Stimulated activated CD4-positive, alpha-beta T cell treated with anti-CD3 and anti-CD28 coated beads, Interleukin-12 subunit alpha, Interleukin-12 subunit beta, amount 100 ng/mL, for 24 hours (primary cell): ENCODE results near the gene ARL6IP5.

ENCODE experiments used
- DNase-seq, 2 experiments: peaks; one replicate each; pipeline ENCODE4 v3.0.0-alpha.2; 2020; ENCODE audit warnings: low read depth in 2 of 2

ARL6IP5 gene

DNA sequence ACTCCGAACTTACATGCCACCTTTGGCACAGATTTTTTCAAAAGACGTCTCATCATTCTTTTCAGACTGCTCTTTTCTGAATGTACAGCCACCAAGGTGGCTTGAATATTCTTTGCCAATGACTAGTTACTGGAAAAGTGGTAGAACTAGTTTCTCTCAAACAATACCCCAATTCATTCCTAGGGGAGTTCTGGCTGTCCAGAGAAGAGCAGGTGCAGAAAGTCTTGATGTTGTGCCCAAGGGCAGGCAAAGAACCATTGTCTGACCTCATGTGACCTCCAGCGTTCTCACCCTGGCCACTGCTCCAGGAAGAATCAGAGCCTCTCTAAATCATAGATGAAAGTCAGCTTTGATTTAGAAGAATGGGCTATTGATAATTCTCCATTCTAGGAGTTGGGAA, 32.2 kb downstream of the ARL6IP5 start:
- DNase-seq: no peak

DNA sequence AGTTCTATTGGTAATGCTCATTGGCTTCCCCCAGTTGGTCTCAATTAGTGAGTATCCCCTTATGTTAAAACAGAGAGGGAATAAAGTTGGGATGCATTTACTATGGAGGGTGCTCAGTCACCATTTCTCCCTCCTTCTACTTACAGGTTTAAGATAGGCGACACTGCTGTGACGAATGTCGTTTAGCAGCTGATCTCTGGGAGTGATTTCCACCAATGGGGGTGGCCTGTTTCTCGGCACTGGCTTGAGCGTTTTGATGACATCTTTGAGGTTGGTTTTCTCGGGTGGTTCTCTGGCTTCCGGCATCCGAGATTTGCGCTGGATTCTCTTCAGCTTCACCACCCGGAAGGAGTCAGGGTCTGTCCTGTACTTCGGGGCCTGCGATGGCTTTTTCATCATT, 33.8 kb downstream of the ARL6IP5 start:
- no peak for DNase-seq

DNA sequence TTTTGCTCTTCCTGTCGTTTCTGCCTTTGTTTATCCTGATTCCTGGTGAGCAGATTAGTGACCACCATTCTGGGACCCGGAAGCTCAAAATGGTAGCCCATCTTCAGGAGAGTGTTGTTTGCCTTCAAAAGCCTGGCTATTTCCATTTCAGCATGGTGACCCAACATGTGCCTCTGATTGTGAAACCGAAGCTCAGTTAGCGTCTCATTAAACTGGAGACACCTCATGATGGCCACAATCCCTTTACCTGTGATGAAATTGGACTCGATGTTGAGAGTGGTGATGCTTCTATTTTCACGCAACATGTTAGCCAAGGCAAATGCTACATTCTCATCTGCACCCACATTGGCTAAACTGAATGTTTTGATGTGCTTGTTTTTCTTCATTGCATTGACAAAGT, 34.4 kb downstream of the ARL6IP5 start:
- no peak for DNase-seq

DNA sequence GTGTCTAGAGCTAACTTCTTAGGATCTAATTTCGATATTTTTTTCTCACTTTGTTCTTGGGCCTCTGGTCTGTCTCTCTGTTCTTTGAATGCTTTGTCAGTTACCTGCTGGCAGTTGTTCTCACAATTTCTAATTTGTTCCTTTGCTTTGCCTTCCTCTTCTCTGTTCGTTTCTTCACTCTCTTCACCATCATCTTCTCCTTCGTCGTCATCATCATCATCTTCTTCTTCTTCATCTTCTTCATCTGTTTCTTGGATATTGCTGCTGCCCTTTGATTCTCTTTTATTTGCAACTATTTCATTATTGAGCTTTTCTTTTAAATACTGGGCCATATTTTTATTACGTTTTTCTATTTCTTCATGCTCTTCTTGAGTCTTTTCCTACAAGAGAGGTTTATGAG, 34.9 kb downstream of the ARL6IP5 start:
- no peak for DNase-seq

DNA sequence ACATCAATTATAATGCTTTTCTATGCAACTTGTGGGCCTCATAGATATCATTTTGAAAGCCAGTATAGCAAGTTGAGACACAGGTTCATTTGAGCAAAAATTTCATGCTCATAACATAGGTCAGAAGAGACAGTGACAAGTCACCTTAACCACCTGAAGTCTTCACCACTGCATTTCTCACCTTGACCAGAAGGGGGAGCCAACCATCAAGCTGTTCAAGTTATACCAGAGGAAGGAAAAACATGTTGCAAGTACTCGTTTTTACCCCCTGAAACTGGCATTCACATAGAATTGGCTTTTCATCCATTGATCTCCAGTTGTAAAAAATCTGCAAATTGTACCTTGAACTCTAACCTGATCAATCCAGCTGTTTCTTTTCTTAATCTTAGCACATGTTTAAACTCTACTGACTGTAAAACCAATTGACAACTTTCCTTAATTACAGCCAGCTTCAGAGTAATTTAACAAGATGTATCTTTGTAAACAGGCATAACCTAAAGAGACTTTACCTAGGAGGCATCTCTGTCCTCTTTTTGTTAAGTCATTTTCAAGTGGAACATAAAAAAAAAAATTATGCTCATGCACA, 36.2 kb downstream of the ARL6IP5 start:
- peak; percentile 63 to 81 for DNase-seq

DNA sequence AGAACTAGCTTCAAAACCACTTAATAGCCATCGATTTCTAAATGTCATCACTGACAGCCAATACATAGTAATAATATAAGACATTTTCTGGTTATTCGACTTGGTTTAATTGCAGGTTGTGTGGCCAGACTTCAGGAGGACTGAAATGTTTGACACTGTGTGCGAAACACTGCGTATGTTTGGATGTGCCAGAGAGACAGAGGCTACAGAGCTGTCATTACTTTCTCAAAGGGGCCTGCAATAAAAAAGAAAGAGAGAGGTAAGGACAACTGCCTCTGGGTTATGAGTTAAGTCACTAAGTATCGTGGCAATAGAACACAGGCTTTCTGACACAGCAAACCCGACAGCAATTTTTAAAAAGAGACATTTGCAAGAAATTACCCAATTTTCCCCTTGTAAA, 36.8 kb downstream of the ARL6IP5 start:
- DNase-seq: no peak

DNA sequence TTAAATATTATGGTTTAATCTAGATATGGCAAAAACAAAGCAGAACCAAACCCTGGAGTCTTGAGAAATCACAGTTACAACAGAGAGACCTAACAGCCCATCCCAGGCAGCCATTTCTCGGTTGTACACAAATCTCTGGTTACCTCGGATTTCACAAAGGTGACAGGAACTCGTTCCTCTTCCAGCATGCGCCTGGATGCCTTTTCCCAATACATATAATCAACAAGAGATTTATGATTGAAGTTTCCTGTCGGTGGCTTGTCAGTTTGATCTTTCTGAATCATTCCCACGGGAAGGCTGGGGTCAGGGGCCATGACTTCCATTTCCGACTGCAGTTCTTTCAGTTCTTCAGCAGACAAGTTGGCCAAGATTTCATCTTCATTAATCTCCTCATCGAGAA, 37.2 kb downstream of the ARL6IP5 start:
- DNase-seq: no peak

DNA sequence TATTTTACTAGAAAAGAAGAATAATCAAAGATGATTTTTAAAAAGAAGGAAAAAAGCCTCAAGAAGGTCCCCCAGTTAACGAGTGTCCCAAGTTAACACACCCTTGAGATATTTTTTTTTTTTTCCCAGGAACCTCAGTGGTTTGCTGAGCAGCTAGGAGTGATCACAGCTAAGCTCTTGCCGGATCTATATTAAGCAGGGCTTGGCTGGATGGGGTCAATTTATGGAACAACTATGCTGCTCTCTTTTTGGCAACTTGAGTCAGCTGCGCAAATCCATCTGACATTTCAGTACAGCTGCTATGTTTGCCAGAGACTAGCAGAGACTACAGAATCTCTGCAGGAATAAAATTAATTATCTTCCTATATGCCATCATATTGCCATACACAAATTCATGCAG, 37.7 kb downstream of the ARL6IP5 start, which contains the start of gene LMOD3:
Gene LMOD3 (minus strand): TSS at position 193 of the 400 bp plus-strand sequence. CDS start 209 bp downstream, outside the sequence.
- DNase-seq: no peak

DNA sequence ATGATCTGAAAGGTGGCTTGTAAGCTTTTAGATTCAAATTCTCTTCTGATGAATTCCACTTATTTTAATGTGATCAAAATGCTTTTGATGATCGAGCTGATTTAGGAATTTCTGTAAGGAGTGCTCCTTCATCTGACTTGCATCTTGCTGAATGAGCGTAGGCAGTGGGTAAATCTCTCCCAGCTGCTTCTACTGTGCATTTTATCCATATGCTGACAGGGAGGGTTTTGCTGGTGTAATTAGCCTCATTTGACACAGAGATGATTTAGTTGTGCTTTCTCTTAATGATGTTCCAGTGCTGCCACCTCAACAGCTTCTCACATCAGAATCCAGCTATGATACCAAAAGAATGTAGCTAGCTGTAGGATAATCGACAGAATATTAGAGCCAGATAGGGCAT, 41.5 kb downstream of the ARL6IP5 start:
- DNase-seq: no peak

DNA sequence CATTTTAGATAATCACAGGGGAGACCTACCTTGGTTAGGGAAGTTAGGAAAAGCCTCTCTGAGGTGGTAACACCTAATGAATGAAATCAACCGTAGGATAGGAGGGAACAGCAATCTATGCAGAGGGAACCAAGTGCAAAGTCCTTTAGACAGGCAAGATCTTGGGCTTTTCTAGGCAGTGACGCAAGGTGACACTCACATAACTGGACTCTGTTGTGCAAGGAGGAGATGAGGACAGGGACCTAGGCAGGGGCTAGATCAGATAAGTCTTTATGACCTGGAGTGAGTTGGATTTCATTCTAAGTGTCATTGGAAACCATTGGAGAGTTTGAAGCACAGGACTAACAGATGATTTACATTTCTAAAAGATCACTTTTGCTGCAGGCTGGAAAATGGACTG, 42.3 kb downstream of the ARL6IP5 start:
- DNase-seq: no peak

DNA sequence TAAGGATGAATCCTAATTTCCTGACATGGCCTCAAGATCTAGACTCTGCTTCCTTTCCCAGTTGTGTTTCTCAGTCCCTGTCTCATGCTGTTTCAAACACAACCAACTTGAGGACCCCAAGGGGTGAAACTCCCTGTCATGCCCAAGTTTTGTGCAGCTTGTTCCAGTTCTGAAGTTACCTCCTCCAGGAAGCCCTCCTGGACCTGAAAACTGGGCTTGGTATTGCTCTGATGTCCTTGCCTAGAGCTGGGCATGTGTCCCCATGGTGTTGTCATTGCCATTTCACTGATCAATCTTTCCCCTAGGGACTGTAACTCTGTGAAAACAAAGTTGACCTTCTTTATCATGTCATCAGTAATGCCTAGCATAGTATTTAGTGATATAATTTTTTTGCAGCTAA, 43.8 kb downstream of the ARL6IP5 start:
- DNase-seq: no peak

DNA sequence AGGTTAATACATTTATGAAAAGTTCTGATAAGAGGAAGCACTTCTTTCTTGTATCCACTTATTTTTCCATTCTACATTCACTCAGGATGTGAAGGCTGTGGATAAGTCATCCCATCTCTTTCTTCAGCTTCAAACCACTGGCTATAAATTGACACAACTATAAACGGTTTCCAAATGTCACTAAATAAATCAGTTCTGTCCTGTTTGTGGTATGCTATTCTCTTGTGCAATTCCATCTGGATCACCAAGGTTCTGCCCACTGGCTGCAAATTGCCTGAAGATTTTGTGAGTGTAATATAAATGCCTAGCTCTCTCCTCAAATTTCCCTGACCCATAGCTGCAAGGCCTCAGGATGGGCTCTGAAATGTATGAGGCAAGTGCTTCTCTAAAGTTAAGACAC, 44.8 kb downstream of the ARL6IP5 start:
- DNase-seq: no peak

DNA sequence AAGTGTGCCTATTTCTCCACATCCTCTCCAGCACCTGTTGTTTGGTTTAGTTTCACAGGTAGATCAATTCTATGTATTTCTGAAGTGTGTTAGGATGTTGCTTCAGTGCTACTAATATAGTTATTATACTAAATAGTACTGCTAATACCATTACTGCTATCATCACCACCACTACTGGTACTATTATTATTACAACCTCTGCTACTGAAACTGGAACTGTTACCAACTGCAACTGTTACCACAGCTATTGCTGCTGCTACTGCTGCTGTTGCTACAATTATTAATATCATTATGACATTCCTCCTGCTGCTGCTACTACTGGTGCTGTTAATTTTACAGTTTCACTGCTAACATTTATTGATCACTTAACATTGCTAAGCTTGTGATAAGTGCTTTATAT, 46.0 kb downstream of the ARL6IP5 start:
- no peak for DNase-seq

DNA sequence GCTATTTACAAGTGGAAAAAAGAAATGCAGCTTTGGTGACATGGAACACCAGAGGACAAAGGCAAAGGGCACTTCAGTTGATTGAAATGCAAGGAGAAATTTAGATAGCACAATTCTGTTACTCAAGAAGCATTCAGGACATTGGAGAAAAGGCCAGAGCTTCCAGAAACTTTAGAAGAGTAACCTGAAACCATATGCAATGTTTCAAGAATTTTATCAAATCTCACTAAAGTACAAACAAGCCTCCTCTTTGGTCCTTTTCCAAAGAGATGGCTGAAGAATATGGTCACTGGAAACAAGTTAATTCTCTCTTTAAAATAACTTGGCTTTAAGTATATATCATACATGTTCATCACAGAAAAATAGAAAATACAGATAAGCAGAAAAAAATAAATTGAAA, 52.3 kb downstream of the ARL6IP5 start:
- DNase-seq: no peak

DNA sequence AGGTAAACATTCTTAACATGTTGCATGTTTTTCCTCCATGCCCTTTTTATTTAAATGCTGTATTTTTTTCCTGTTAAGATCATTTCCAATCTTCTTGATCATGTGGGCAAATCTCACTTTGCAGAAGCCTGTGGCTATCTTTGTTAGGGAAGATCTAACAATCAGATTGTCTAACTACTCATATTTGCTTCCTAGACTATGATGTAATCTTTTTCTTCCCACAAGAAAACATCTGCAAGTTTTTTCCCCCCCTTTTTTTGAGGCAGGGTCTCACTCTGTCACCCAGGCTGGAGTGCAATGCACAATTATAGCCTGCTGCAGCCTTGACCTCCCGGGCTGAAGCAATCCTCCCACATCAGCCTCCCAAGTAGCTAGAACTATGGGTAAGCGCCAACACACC, 52.7 kb downstream of the ARL6IP5 start:
- no peak for DNase-seq

DNA sequence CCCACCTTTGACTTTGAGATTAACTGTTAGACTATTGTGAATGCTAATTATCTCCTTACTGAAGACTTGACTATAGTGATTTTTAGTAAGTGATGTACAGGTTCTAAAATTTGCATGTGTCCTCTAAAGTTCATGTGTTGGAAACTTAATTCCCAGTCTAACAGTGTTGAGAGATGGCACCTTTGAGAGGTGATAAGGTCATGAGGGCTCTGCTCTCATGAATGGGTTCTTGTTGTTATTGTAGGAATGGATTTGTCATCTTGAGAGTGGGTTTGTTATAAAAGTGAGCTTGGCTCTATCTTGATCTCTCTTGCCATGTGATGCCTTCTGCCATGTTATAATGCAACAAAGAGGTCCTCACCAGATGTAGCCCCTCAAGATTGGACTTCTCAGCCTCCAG, 56.6 kb downstream of the ARL6IP5 start:
- no peak for DNase-seq

DNA sequence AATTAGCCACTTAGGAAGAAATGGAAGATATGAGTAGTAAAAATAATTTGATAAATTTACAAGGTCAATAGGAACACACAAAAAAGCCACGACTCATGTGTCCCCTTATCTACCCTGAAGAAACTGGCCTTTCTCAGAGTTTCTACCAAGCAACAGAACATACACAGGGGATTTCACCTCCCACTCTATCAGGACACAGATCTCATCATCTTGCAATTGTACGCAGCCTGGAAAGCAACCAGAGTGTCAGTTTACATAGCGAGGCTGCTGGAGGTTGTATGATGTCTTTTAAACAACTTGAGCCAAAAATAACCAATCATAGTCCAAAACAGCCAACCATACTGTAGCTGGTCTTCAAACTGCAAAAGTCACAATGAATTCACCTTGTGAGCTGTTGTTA, 57.4 kb downstream of the ARL6IP5 start:
- DNase-seq: no peak

DNA sequence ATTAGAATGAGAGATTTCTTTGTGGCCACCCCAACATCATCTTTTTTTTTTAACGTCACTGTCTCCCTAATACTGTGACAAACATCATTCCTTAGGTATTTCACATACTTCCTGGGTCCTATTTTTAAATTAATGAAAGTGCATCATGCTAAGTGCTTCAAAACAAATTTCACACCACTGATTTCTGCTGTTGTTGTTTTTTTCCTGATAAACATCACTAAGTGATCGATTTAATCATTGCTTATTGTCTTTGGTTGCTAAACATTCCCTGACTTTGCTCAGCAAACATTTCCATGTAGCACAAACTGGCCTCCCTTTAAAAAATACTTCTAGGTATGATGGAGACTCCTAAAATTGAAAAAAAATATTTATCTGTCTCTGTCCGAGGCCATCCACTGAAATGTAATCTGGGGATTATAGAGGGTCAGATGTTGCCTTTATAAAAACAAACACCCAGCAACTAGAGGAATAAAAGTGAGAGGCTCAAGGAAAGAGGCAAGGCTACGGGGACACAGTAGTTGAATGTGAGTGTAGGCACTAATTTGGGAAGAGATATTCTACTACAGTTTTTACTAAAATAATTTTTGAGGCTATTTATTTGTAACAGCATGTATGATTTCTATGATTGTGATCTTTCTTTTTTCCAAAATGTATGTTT, 58.2 kb downstream of the ARL6IP5 start:
- DNase-seq: no peak

DNA sequence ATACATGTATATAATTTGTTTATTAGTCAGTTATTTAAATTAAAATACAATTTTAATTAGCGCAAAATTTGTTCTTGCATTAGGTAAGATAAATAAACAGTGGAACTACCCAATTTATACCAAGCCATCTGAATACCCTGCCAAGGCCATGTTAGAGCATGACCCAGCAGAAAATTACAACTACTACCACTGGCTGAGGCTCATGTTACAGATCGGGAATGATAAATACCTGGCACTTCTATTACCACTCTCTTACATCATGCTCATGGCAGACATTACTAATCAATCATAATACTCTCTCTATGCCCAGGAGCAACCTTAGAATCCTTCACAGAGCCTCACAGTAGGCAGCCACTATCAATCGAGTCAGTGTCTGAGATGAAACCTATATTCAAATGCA, 58.9 kb downstream of the ARL6IP5 start:
- no peak for DNase-seq

DNA sequence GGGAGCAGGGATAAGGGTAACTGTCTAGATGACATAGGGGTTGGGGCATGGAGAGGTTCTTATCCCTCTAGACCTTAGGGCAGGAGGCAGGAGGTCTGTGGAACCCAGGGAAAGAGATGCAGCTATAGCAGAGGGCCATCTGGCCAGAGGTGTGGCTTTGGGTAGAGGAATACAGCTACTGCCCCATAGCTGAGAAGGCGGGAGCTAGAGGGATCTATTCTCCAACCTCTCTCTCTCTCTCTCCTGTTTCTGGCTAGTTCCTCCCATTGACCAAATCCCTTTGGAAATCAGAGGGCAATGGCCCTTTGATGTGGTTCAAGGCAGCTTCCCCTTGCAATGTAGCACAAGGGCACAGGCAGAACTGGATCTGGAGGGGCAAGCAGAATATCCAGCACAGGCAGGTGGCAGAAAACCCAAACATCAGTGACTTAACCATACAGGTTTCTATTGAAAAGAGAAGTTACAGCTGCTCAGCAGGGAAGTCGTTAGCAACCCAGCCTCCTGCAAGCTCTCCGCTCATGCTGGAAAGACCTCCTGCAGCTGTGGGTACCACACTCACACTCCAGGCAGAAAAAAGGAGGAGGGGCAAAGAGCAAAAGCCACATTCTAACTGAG, 60.0 kb downstream of the ARL6IP5 start:
- no peak for DNase-seq

DNA sequence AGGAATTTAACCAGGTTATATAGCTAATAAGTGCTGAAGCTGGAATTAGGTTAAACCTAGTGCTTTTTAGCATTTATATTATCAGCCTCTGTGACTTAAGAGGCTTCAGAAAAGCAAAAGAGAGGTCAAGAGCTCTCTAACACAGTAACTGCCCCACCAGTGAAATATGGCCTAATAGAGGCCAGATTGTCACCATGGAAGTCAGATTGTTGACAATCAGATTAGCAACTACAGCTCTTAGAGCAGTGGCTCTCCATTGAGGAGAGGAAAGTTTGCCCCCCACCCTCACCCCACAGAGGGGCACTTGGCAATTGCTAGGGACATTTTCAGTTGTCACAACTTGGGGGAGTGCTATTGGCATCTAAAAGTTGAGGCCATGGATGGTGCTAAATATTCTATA, 61.0 kb downstream of the ARL6IP5 start:
- DNase-seq: no peak

DNA sequence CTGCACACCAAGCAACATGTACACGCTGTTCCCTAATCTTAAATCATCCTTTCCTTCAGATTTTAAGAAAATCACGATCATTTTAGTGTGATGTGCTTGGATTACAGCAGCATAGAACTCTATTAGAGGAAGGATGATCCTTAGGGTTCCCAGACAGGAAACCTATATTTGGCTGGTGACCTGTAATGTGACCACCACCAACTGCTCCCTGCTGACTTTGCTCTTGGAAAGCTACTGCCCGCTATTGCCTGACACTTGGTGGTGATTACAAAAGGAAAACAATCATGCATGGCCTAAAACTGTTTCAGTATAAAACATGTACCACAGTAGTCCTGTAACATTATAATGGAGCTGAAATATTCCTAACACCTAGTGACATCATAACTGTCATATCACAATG, 64.8 kb downstream of the ARL6IP5 start:
- DNase-seq: no peak
